K562 (cell line): ENCODE measurements around the gene LTB4R2. TPM values are rescaled to one million over a fixed set of nuclear protein-coding genes. Genes with fewer than 3 reads are reported as not detected.

Experiments
- ATAC-seq: fragments of 200-7000 bp; cut with Tn5 transposase; 3 replicates; pipeline ENCODE4 v1.9.1; 2020; ENCODE audit warnings: moderate library complexity
- BruUV-seq: library from RNA; stranded (reverse); fragments of 400-500 nt; replicated peaks from 2 replicates; lab custom pipeline; 2021; lab: Mats Ljungman, UMichigan
- CTCF ChIA-PET: fragments of 300-600 bp; formaldehyde crosslinking; extraction: SDS; loops from one replicate; lab custom pipeline; 2021; ENCODE audit warnings: low intra/inter-chr PET ratio; lab: Yijun Ruan, JAX
- POLR2A ChIA-PET: fragments of 300-600, 350-650 bp; sonication (Branson Sonifier 250); formaldehyde crosslinking; extraction: SDS; loops from one replicate; lab custom pipeline; 2021; ENCODE audit warnings: antibody characterized with exemption, inconsistent platforms; lab: Yijun Ruan, JAX
- DNase-seq, 4 experiments: peaks; one replicate each; pipeline versions ENCODE4 v3.0.0 to v3.0.0-alpha.2; 2011 to 2018; ENCODE audit warnings: low spot score in 3 of 4, mixed read lengths in 3 of 4; ENCODE audit errors: extremely low read depth in 1 of 4
- FAIRE-seq: peaks from 2 replicates; lab custom pipeline; 2011; peaks lifted over from hg19 to GRCh38; lab: Jason Lieb, UNC
- H2AFZ ChIP-seq: 2 replicates; pipeline ENCODE4 v1.6.0; 2011; ENCODE audit warnings: low read depth, low read length, control low read depth, inconsistent platforms
- H3K27ac ChIP-seq: fragments of 200-600 bp; 3 replicates; pipeline ENCODE4 v1.8.0; 2011; ENCODE audit warnings: low read depth, mild to moderate bottlenecking, control low read depth, inconsistent platforms, low read length, moderate library complexity, mixed read lengths; ENCODE audit errors: extremely low read depth
- H3K27me3 ChIP-seq, 2 experiments: fragments of 300-600 bp in 1 of 2; 2 replicates in 1 of 2; 3 replicates in 1 of 2; pipeline versions ENCODE4 v1.6.0 to v1.8.0; 2011; ENCODE audit warnings: inconsistent platforms in 2 of 2, low read length in 2 of 2, mild to moderate bottlenecking in 1 of 2, mixed read lengths in 1 of 2, moderate library complexity in 1 of 2; ENCODE audit not compliant: control insufficient read depth in 2 of 2, insufficient read depth in 2 of 2
- H3K36me3 ChIP-seq: fragments of 300-600 bp; 3 replicates; pipeline ENCODE4 v1.8.0; 2011; ENCODE audit warnings: mild to moderate bottlenecking, low read length, inconsistent platforms; ENCODE audit not compliant: control insufficient read depth, insufficient read depth
- H3K4me1 ChIP-seq, 2 experiments: fragments of 200-600 bp in 1 of 2; replicated peaks in 1 of 2; 2 replicates in 1 of 2; 3 replicates in 1 of 2; pipeline versions ENCODE4 v1.5.1 to v1.8.0; 2011; ENCODE audit warnings: inconsistent platforms in 2 of 2, low read length in 2 of 2, mild to moderate bottlenecking in 1 of 2, mixed read lengths in 1 of 2, moderate library complexity in 1 of 2; ENCODE audit not compliant: control insufficient read depth in 2 of 2, insufficient read depth in 2 of 2
- H3K4me2 ChIP-seq: 2 replicates; pipeline ENCODE4 v1.6.1; 2011; ENCODE audit warnings: low read length, control low read depth, inconsistent platforms, mixed read lengths; ENCODE audit not compliant: insufficient read depth
- H3K4me3 ChIP-seq: fragments of 200-600 bp; sonication (generic), shearing (Covaris generic); 2 replicates; pipeline ENCODE4 v1.5.1; 2016; ENCODE audit warnings: control low read depth, inconsistent platforms
- H3K79me2 ChIP-seq: fragments of 200-600 bp; 3 replicates; pipeline ENCODE4 v1.8.0; 2011; ENCODE audit warnings: low read length, inconsistent platforms; ENCODE audit not compliant: control insufficient read depth, insufficient read depth
- H3K9ac ChIP-seq, 2 experiments: 2 replicates each; pipeline versions ENCODE4 v1.6.0 to v1.6.1; 2011; ENCODE audit warnings: low read depth in 2 of 2, low read length in 2 of 2, control low read depth in 1 of 2, inconsistent platforms in 1 of 2, mild to moderate bottlenecking in 1 of 2, mixed read lengths in 1 of 2; ENCODE audit not compliant: insufficient read depth in 1 of 2
- H3K9me1 ChIP-seq: one replicate; pipeline ENCODE4 v1.6.0; 2011; ENCODE audit warnings: inconsistent platforms, mild to moderate bottlenecking, low read length, moderate library complexity; ENCODE audit not compliant: control insufficient read depth, insufficient read depth
- H3K9me3 ChIP-seq: replicated peaks from 2 replicates; pipeline ENCODE4 v1.5.1; 2011; ENCODE audit warnings: low read depth, low read length, inconsistent platforms; ENCODE audit not compliant: control insufficient read depth, insufficient read depth
- H4K20me1 ChIP-seq: replicated peaks from 2 replicates; pipeline ENCODE4 v1.6.1; 2011; ENCODE audit warnings: low read length, inconsistent platforms, mixed read lengths; ENCODE audit not compliant: control insufficient read depth, insufficient read depth
- CBFA2T2 ChIP-seq: fragments of 450-650 bp; conservative IDR thresholded peaks from 2 replicates; pipeline ENCODE4 v1.6.1; 2017; ENCODE audit warnings: mild to moderate bottlenecking
- CBFA2T3 ChIP-seq: fragments of 450-650 bp; IDR thresholded peaks from 2 replicates; pipeline ENCODE4 v1.6.1; 2017
- KDM1A ChIP-seq, 2 experiments: fragments of 450-650 bp; IDR thresholded peaks; 2 replicates each; pipeline ENCODE4 v1.6.1; 2016; ENCODE audit warnings: mild to moderate bottlenecking in 2 of 2
- SMAD2 ChIP-seq: fragments of 150-350 bp; IDR thresholded peaks from 2 replicates; pipeline ENCODE4 v1.6.1; 2014; ENCODE audit warnings: low read depth, mild to moderate bottlenecking, low read length
- ZNF263 ChIP-seq: sonication (generic); formaldehyde crosslinking; IDR thresholded peaks from 2 replicates; pipeline ENCODE4 v1.8.0; 2022; ENCODE audit warnings: mild to moderate bottlenecking, missing genetic modification reagents, borderline replicate concordance
- WGBS: fragments of 100-300 bp; shearing (Covaris generic); methylation state at CpG from one replicate; pipeline ENCODE4 v1.1.6; 2016; ENCODE audit warnings: low coverage, mixed read lengths; ENCODE audit not compliant: insufficient coverage; ENCODE audit errors: missing lambda C conversion rate; 5-methylcytosine and 5-hydroxymethylcytosine counted together
- in situ Hi-C: fragments of 300-500 bp; cut with MboI; formaldehyde crosslinking; loops from 4 replicates; pipeline ENCODE4 v1.15.0; 2018; ENCODE audit warnings: inconsistent platforms, mixed read lengths
- intact Hi-C: fragments of 100-400 bp; cut with micrococcal nuclease; formaldehyde crosslinking; loops from 2 replicates; pipeline ENCODE4 v1.14.2; 2022
- polyA plus RNA-seq, 8 experiments: library from polyadenylated mRNA; depleted of rRNA in 4 of 8; stranded (reverse) in 5 of 8; unstranded in 3 of 8; fragments of >200 nt; fragmentation: Nextera tagmentation in 2 of 8; fragmentation: Illumina TruSeq in 1 of 8; extraction: Ambion mirVana in 2 of 8; extraction: Trizol in 1 of 8; gene quantifications; 2 replicates each; pipeline versions ENCODE4 v1.2.1 to v1.2.3, GENCODE V29; 2011 to 2014; ENCODE audit warnings: inconsistent platforms in 1 of 8, missing spikeins in 1 of 8
- total RNA-seq, 7 experiments: library from RNA; depleted of rRNA in 6 of 7; stranded (reverse); fragments of >200 nt in 6 of 7; fragmentation: Illumina TruSeq in 2 of 7; extraction: Trizol in 2 of 7; gene quantifications; 2 replicates each; pipeline versions ENCODE4 v1.2.1 to v1.2.3, GENCODE V29; 2011 to 2021; ENCODE audit warnings: low replicate concordance in 1 of 7

LTB4R2 gene
- total and polyA plus RNA-seq, 9 of the 15 experiments (the other 6 are each of a cell fraction or from before 2014, with no cell fraction given) = 0.03 to 11.6 (median 2.8) TPM; not detected in 1

DNA sequence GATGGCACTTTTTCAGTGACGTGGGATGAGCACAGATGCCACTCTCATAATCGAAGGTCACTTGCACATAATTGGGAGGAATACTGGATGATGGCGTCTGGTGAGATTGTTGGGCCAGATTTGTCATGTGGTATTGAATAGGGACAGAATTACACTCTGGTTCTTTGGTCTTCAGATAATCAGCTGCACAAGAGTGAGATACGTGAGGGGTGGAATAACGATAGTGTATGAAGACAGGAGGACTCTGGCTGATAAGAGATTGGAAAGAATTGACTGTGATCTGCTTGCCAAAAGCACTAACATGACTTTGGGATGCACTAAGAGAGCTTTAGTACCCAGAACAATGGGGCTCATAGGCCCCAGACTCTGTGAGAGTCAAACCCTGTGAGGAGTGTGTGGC is 31.5 kb upstream of the LTB4R2 start:
- no peak overlapping the region for H2AFZ ChIP-seq
- peaks cover 2% of the 10 kb centered on the region for H3K9me1 ChIP-seq
- TF ChIP-seq SMAD2 (no peak), CBFA2T2 (peak; percentile 20; the same call in 1 of the 2 replicates), CBFA2T3 (peak; percentile 63), ZNF263 (CRISPR knock-in tag) (no peak), KDM1A (IDR thresholded peaks at IDR 0.05) (0 out of 4 replicates have a peak, but pooled peaks have one; percentile 13 to 28)
- no peaks in the 10 kb centered on the region for H3K79me2 ChIP-seq
- no peaks in the 10 kb centered on the region; the same call in 2 of the 3 replicates for H3K36me3 ChIP-seq
- ATAC-seq (no peak), FAIRE-seq (no peak), DNase-seq (no peak)
- ChIA-PET POLR2A (no interaction called here), CTCF (interaction anchor here (0.6 kb wide), 1 partner anchor 19 kb away, joined by 3 read pairs; no protein-coding TSS in a partner anchor)
- no peak overlapping the region for H3K4me2 ChIP-seq
- 27% methylated on average over 5 of the region's 5 CpGs for WGBS
- BruUV-seq = no TSS peak
- H3K27ac ChIP-seq = no peak overlapping the region
- H3K9ac ChIP-seq = no peak overlapping the region
- H3K27me3 ChIP-seq = no peaks in the 10 kb centered on the region
- in situ Hi-C loops = no loop called here
- intact Hi-C loops = no loop called here
- no peaks in the 10 kb centered on the region for H3K9me3 ChIP-seq
- peaks cover 16% of the 10 kb centered on the region in 2 experiments; a peak in 4 of 5 replicates for H3K4me1 ChIP-seq
- no peaks in the 10 kb centered on the region for H4K20me1 ChIP-seq
- no peak overlapping the region for H3K4me3 ChIP-seq
